ENCODE measurements around the gene SLCO2B1.

Gene SLCO2B1

DNA sequence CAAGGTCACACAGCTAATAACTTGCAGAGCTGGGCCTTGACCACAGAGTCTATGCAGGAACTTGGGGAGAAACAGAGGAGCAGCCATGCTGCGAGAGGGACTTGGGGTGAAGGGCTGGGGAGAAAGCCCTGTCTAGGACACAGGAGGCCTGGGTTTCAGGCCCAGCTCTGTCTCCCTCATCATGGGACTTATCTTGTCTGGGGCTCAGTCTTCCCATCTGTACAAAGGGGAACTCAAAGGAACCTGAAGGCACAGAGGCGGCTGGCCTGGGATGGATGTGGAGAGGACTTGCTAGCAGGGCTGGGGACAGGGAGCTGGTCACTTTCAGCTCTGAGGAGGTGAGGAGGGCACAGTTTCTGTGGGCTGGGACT lies 52.7 kb downstream of the SLCO2B1 start:
- Histone ChIP-seq H3K9me3 (ENCODE audit: insufficient read depth, low read length, severe bottlenecking) (no peaks in the 10 kb centered on the region), H3K9ac (ENCODE audit: low read depth, low read length) (no peak overlapping the region), H3K4me3 (ENCODE audit: low read depth in 1 of 2, low read length in 2 of 2) (no peak overlapping the region), H3K4me1 (ENCODE audit: insufficient read depth, low read length) (no peaks in the 10 kb centered on the region), H2AFZ (ENCODE audit: low read depth, low read length) (no peak overlapping the region), H3K36me3 (ENCODE audit: insufficient read depth, low read length) (no peaks in the 10 kb centered on the region), H3K27ac (ENCODE audit: low read length) (no peak overlapping the region), H4K20me1 (ENCODE audit: insufficient read depth, low read length) (peaks cover 11% of the 10 kb centered on the region; the same call in 1 of the 2 replicates), H3K4me2 (ENCODE audit: insufficient read depth, low read length) (no peak overlapping the region), H3K79me2 (ENCODE audit: insufficient read depth, low read length) (no peaks in the 10 kb centered on the region), H3K27me3 (ENCODE audit: insufficient read depth, low read length, poor library complexity) (peaks cover 4% of the 10 kb centered on the region)
- TF ChIP-seq, protein P1, sequence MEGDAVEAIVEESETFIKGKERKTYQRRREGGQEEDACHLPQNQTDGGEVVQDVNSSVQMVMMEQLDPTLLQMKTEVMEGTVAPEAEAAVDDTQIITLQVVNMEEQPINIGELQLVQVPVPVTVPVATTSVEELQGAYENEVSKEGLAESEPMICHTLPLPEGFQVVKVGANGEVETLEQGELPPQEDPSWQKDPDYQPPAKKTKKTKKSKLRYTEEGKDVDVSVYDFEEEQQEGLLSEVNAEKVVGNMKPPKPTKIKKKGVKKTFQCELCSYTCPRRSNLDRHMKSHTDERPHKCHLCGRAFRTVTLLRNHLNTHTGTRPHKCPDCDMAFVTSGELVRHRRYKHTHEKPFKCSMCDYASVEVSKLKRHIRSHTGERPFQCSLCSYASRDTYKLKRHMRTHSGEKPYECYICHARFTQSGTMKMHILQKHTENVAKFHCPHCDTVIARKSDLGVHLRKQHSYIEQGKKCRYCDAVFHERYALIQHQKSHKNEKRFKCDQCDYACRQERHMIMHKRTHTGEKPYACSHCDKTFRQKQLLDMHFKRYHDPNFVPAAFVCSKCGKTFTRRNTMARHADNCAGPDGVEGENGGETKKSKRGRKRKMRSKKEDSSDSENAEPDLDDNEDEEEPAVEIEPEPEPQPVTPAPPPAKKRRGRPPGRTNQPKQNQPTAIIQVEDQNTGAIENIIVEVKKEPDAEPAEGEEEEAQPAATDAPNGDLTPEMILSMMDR (IDR thresholded peaks at IDR 0.05; ENCODE audit: borderline replicate concordance, extremely low read depth, low read length, poor library complexity, severe bottlenecking) = no peak
- TF ChIP-seq EZH2 (IDR thresholded peaks at IDR 0.05; ENCODE audit: borderline replicate concordance, low read depth, low read length, severe bottlenecking) = no peak
- DNase-seq (no peak), ATAC-seq (ENCODE audit: insufficient read depth, low read depth) (no peak)

GRCh38 chr11:75204012-75204674 lies 53.2 kb downstream of the SLCO2B1 start:
- Histone ChIP-seq H3K4me2 (ENCODE audit: insufficient read depth, low read length) (no peak overlapping the region), H4K20me1 (ENCODE audit: insufficient read depth, low read length) (peaks cover 11% of the 10 kb centered on the region; the same call in 1 of the 2 replicates), H3K9me3 (ENCODE audit: insufficient read depth, low read length, severe bottlenecking) (no peaks in the 10 kb centered on the region), H3K4me3 (ENCODE audit: low read depth in 1 of 2, low read length in 2 of 2) (no peak overlapping the region), H3K79me2 (ENCODE audit: insufficient read depth, low read length) (no peaks in the 10 kb centered on the region), H2AFZ (ENCODE audit: low read depth, low read length) (no peak overlapping the region), H3K4me1 (ENCODE audit: insufficient read depth, low read length) (no peaks in the 10 kb centered on the region), H3K27me3 (ENCODE audit: insufficient read depth, low read length, poor library complexity) (peaks cover 4% of the 10 kb centered on the region), H3K36me3 (ENCODE audit: insufficient read depth, low read length) (no peaks in the 10 kb centered on the region), H3K9ac (ENCODE audit: low read depth, low read length) (no peak overlapping the region), H3K27ac (ENCODE audit: low read length) (no peak overlapping the region)
- TF ChIP-seq EZH2 (IDR thresholded peaks at IDR 0.05; ENCODE audit: borderline replicate concordance, low read depth, low read length, severe bottlenecking) = no peak
- TF ChIP-seq, protein P1 (IDR thresholded peaks at IDR 0.05; ENCODE audit: borderline replicate concordance, extremely low read depth, low read length, poor library complexity, severe bottlenecking) = no peak
- DNase-seq (no peak), ATAC-seq (ENCODE audit: insufficient read depth, low read depth) (no peak)

DNA sequence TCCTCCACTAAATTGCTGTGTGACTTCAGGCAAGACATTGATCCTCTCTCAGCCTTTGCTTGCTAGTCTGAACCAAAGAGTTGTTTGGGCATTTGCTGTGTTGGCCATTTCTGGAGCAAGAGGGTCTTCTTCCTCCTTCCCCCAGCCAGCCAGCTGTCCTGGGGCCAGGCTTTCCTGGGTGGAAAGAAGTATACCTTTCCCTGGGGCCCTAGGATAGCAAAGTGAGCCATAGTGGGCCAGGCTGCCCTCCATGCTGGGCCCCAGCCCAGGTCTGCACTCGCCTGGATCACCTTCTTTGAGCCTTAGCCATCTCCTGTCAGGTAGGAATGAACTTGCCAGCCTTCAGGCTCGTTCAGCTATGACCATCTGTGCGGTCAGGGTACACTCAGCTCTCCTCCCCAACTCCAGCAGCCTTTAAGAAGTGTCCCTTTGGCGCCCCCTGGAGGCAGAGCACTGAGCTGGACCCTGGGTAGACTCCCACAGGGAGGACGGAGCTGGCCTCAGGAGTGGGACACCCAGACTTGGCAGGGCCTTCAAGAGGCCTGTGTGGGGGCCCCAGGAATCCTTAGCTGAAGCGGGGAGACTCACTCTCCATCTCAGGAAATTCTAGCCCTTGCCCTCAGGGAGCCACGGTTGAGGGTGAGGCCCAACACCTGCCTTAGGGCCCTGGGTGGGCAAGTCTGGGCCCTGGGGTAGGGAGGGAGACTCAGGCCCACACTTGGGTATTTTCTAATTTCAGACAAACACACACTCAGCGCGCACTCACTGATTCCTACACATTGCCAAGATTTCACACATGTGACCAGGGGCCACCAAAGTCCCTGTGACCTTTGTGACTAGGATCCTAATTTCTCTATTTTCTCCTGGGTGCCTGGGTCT lies 54.0 kb downstream of the SLCO2B1 start:
- TF ChIP-seq, protein P1 (IDR thresholded peaks at IDR 0.05; ENCODE audit: borderline replicate concordance, extremely low read depth, low read length, poor library complexity, severe bottlenecking) = peak; percentile 98
- TF ChIP-seq EZH2 (IDR thresholded peaks at IDR 0.05; ENCODE audit: borderline replicate concordance, low read depth, low read length, severe bottlenecking) = no peak

More for the DNA sequence above, 54.0 kb downstream of the SLCO2B1 start:
- no peak overlapping the region for H3K27ac ChIP-seq (ENCODE audit: low read length)
- H3K9ac ChIP-seq (ENCODE audit: low read depth, low read length) = no peak overlapping the region
- H3K9me3 ChIP-seq (ENCODE audit: insufficient read depth, low read length, severe bottlenecking) = no peaks in the 10 kb centered on the region
- peaks cover 4% of the 10 kb centered on the region for H3K27me3 ChIP-seq (ENCODE audit: insufficient read depth, low read length, poor library complexity)
- DNase-seq = peak; percentile 80
- H3K36me3 ChIP-seq (ENCODE audit: insufficient read depth, low read length) = no peaks in the 10 kb centered on the region
- no peak overlapping the region for H3K4me2 ChIP-seq (ENCODE audit: insufficient read depth, low read length)
- H2AFZ ChIP-seq (ENCODE audit: low read depth, low read length) = no peak overlapping the region
- H3K4me1 ChIP-seq (ENCODE audit: insufficient read depth, low read length) = no peaks in the 10 kb centered on the region
- H3K79me2 ChIP-seq (ENCODE audit: insufficient read depth, low read length) = no peaks in the 10 kb centered on the region
- ATAC-seq (ENCODE audit: insufficient read depth, low read depth) = peak; percentile 98
- peaks cover 8% of the 10 kb centered on the region; the same call in 1 of the 2 replicates for H4K20me1 ChIP-seq (ENCODE audit: insufficient read depth, low read length)
- H3K4me3 ChIP-seq (ENCODE audit: low read depth in 1 of 2, low read length in 2 of 2) = no peak overlapping the region
